ENCODE results near the gene TRIM72.
A peak's percentile ranks its signal among the peaks of the same experiment; 100 is the strongest.

Gene TRIM72

DNA sequence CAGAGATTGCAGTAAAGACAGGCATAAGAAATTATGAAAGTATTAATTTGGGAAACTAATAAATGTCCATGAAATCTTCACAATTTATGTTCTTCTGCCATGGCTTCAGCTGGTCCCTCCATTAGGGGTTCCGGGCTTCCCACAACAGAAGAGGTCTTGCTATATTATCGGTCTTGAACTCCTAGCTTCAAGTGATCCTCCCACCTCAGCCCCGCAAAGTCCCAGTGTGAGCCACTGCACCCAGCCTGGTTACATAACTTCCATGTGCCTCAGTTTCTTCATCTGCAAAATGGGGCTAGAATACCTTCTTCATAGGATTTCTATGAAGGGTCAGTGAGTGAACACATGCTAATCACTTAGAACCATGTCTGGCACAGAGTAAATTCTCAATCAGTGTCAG is 32.4 kb downstream of the TRIM72 start:
- ATAC-seq (ENCODE audit: low read depth): no peak
- H3K4me1 Mint-ChIP-seq: peaks cover 7% of the 10 kb centered on the region
- no peaks in the 10 kb centered on the region for H3K27me3 Mint-ChIP-seq
- no peaks in the 10 kb centered on the region for H3K9me3 Mint-ChIP-seq
- H3K4me3 Mint-ChIP-seq: no peak overlapping the region
- H3K27ac Mint-ChIP-seq: no peak overlapping the region
- H3K36me3 Mint-ChIP-seq: no peaks in the 10 kb centered on the region
- no peak for DNase-seq (ENCODE audit: low spot score in 2 of 2)

DNA sequence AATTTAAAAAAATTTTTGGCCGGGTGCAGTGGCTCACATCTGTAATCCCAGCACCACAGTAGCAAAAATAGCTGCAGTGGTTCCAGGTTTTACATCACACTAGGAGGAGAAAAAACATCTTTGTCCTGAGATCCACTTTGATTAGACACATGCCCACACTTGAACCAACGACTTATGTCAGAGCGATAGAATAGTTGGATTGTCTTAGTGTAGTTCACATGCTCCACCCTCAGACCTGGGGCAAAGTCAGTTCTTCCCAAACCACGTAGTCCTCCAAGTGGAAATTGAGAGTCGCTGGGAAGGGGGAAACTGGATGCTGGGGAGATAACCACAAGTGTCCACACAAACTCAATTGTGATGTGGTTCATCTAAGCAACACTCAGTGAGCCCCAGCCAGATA is 34.4 kb downstream of the TRIM72 start:
- H3K36me3 Mint-ChIP-seq: no peaks in the 10 kb centered on the region
- H3K9me3 Mint-ChIP-seq: no peaks in the 10 kb centered on the region
- no peak for ATAC-seq (ENCODE audit: low read depth)
- H3K27me3 Mint-ChIP-seq: peaks cover 4% of the 10 kb centered on the region
- no peak overlapping the region for H3K4me3 Mint-ChIP-seq
- H3K4me1 Mint-ChIP-seq: peaks cover 9% of the 10 kb centered on the region
- no peak overlapping the region for H3K27ac Mint-ChIP-seq
- no peak for DNase-seq (ENCODE audit: low spot score in 2 of 2)

DNA sequence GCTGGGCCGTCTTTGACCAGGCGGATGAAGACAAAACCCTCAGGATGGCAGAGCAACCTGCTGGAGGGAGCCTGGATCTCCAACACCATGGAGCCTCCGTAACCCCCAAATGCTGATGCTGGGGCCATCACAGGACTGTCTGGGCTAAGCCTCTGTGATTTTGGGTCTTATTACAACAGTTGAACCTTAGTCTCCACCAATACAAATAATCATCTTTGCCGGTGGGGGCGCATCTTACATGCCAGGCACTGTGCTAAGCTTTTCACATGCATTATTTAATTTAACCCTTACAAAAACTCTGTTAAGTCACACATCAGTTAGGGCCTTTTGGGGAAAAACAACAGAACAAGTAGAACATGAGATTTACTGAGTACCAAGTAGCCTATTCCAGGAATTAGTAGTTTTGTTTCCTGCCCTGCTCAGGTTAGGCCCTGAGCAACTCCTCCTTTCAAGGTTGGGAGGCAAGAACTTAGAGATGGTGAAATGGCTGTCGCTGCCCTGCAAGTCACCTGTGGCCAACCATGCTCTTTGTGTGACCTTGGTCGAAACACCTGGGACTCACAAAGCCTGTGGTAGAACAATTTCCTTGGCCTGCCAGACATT is 37.0 kb downstream of the TRIM72 start:
- Mint-ChIP-seq H3K36me3 (no peaks in the 10 kb centered on the region), H3K4me3 (no peak overlapping the region), H3K9me3 (no peaks in the 10 kb centered on the region), H3K4me1 (peaks cover 13% of the 10 kb centered on the region), H3K27ac (no peak overlapping the region), H3K27me3 (peaks cover 4% of the 10 kb centered on the region)
- ATAC-seq (ENCODE audit: low read depth): no peak
- DNase-seq (ENCODE audit: low spot score in 2 of 2): no peak

DNA sequence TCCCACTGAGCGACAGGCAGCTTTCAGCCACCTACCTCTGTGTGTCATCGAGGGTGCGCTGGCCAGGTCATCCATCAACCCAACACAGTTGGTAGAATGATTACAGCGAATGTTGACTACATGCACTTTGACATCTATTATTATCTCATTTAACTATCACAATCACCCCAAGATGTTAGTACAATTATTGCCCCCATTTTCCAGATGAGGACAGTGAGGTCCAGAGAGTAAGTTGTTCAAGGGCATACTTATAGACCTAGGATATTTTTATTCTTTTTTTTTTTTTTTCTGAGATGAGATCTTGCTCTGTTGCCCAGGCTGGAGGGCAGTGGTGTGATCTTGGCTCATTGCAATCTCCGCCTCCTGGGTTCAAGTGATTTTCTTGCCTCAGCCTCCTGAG is 37.5 kb downstream of the TRIM72 start:
- ATAC-seq (ENCODE audit: low read depth): no peak
- Mint-ChIP-seq H3K4me3 (no peak overlapping the region), H3K9me3 (no peaks in the 10 kb centered on the region), H3K4me1 (peaks cover 13% of the 10 kb centered on the region), H3K27me3 (peaks cover 4% of the 10 kb centered on the region), H3K27ac (no peak overlapping the region), H3K36me3 (no peaks in the 10 kb centered on the region)
- no peak for DNase-seq (ENCODE audit: low spot score in 2 of 2)

DNA sequence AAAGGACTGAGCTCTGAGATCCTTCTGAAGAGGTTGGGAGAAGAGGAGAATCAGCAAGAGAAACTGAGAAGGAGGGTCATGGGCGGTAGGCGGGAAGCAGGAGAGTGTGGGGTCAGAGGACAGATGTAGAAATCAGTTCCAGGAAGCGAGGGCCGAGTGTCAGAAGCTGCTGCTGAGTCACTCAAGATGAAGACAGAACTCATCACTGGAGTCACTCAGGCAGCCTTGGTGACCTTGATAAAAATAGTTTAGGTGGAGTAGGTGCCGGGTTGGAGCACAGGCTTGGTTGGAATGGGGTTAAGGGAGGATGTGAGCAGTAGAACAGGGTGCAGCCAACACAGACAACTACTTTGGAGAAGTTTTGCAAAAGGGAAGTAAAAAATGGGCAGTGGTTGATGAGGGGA is 39.7 kb downstream of the TRIM72 start:
- peak overlapping the region; percentile 7 for H3K4me3 Mint-ChIP-seq
- peaks cover 15% of the 10 kb centered on the region for H3K4me1 Mint-ChIP-seq
- no peaks in the 10 kb centered on the region for H3K36me3 Mint-ChIP-seq
- peaks cover 4% of the 10 kb centered on the region for H3K27me3 Mint-ChIP-seq
- no peaks in the 10 kb centered on the region for H3K9me3 Mint-ChIP-seq
- ATAC-seq (ENCODE audit: low read depth) (peak; percentile 43), DNase-seq (ENCODE audit: low spot score in 2 of 2) (no peak)
- no peak overlapping the region for H3K27ac Mint-ChIP-seq

DNA sequence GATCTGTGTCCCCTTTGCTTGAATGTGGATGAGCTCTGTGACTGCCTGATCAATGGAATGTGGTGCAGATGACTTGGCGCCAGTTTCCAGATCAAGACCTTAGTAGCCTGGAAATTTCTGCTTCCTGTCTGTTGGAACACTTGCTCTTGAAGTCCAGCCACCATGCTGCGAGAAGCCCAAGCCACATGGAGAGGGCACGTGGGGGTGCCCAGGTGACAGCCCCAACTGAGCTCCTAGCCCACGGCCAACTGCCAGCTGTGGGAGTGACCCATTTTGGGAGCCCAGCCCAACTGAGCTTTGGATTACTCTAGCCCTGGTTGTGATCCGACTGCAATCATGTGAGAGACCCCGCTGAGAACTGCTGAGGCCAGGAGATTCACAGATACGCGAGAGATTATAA is 42.5 kb downstream of the TRIM72 start:
- Mint-ChIP-seq H3K9me3 (no peaks in the 10 kb centered on the region), H3K27me3 (peaks cover 4% of the 10 kb centered on the region), H3K27ac (no peak overlapping the region), H3K4me3 (no peak overlapping the region), H3K4me1 (peaks cover 30% of the 10 kb centered on the region), H3K36me3 (no peaks in the 10 kb centered on the region)
- no peak for DNase-seq (ENCODE audit: low spot score in 2 of 2)
- no peak for ATAC-seq (ENCODE audit: low read depth)

DNA sequence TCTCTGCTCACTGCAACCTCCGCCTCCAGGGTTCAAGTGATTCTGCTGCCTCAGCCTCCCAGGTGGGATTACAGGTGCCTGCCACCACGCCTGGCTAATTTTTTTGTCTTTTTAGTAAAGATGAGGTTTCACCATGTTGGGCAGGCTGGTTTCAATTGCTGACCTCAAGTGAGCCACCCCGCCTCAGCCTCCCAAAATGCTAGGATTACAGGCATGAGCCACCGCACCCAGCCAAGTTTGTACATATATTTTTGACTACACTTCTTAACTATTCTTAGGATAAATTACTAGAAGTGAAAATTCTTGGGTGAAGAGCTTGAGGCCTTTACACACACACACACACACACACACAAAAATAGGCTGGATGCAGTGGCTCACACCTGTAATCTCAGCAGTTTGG is 44.4 kb downstream of the TRIM72 start:
- H3K27ac Mint-ChIP-seq: no peak overlapping the region
- ATAC-seq (ENCODE audit: low read depth) (no peak), DNase-seq (ENCODE audit: low spot score in 2 of 2) (no peak)
- H3K9me3 Mint-ChIP-seq: no peaks in the 10 kb centered on the region
- peaks cover 4% of the 10 kb centered on the region for H3K36me3 Mint-ChIP-seq
- H3K27me3 Mint-ChIP-seq: no peaks in the 10 kb centered on the region
- peaks cover 42% of the 10 kb centered on the region for H3K4me1 Mint-ChIP-seq
- H3K4me3 Mint-ChIP-seq: no peak overlapping the region

GRCh38 chr16:31260136-31260931 is 46.4 kb downstream of the TRIM72 start:
- ATAC-seq (ENCODE audit: low read depth): no peak
- DNase-seq (ENCODE audit: low spot score in 2 of 2): no peak
- Mint-ChIP-seq H3K4me1 (peaks cover 38% of the 10 kb centered on the region), H3K4me3 (peak overlapping the region; percentile 84), H3K36me3 (peaks cover 4% of the 10 kb centered on the region), H3K9me3 (no peaks in the 10 kb centered on the region), H3K27ac (peak overlapping the region; percentile 77), H3K27me3 (no peaks in the 10 kb centered on the region)

- H3K4me1 Mint-ChIP-seq: peaks cover 45% of the 10 kb centered on the region
- no peaks in the 10 kb centered on the region for H3K9me3 Mint-ChIP-seq
- H3K36me3 Mint-ChIP-seq: peaks cover 11% of the 10 kb centered on the region
- H3K27me3 Mint-ChIP-seq: no peaks in the 10 kb centered on the region
- ATAC-seq (ENCODE audit: low read depth) (no peak), DNase-seq (ENCODE audit: low spot score in 2 of 2) (no peak)
- peak overlapping the region; percentile 38 for H3K4me3 Mint-ChIP-seq
- no peak overlapping the region for H3K27ac Mint-ChIP-seq
These were observed 48.2 kb downstream of the TRIM72 start for GRCh38 chr16:31262084-31262483.

GRCh38 chr16:31265329-31266245 is 51.7 kb downstream of the TRIM72 start:
- H3K27ac Mint-ChIP-seq: peak overlapping the region; percentile 93
- DNase-seq (ENCODE audit: low spot score in 2 of 2) (peak; percentile 41 to 53), ATAC-seq (ENCODE audit: low read depth) (peak; percentile 95)
- peak overlapping the region; percentile 71 for H3K4me3 Mint-ChIP-seq
- no peaks in the 10 kb centered on the region for H3K27me3 Mint-ChIP-seq
- peaks cover 39% of the 10 kb centered on the region for H3K4me1 Mint-ChIP-seq
- no peaks in the 10 kb centered on the region for H3K9me3 Mint-ChIP-seq
- H3K36me3 Mint-ChIP-seq: peaks cover 28% of the 10 kb centered on the region

GRCh38 chr16:31267332-31268032 is 53.6 kb downstream of the TRIM72 start:
- peaks cover 38% of the 10 kb centered on the region for H3K36me3 Mint-ChIP-seq
- H3K27me3 Mint-ChIP-seq: no peaks in the 10 kb centered on the region
- ATAC-seq (ENCODE audit: low read depth): no peak
- peaks cover 26% of the 10 kb centered on the region for H3K4me1 Mint-ChIP-seq
- H3K4me3 Mint-ChIP-seq: no peak overlapping the region
- peak overlapping the region; percentile 39 for H3K27ac Mint-ChIP-seq
- DNase-seq (ENCODE audit: low spot score in 2 of 2): no peak
- H3K9me3 Mint-ChIP-seq: no peaks in the 10 kb centered on the region

DNA sequence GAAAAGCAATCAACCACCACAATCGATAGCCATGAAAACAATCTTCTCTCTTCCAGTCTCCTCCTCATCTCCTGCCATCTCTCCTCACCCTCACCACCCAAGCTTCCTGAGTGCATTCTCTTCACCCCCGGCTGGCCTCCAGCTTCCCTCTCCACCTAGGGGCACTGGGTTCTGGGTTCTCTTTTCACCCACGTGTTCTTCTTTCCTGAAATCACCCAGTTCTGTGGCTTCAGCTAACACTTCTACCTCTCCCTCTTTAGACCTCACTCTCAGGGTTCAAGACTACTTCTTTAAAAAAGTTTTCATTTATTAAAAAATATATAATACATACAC is 54.1 kb downstream of the TRIM72 start:
- Mint-ChIP-seq H3K27ac (peak overlapping the region; percentile 39), H3K9me3 (no peaks in the 10 kb centered on the region), H3K27me3 (no peaks in the 10 kb centered on the region), H3K4me1 (peaks cover 22% of the 10 kb centered on the region), H3K36me3 (peaks cover 38% of the 10 kb centered on the region), H3K4me3 (no peak overlapping the region)
- no peak for ATAC-seq (ENCODE audit: low read depth)
- no peak for DNase-seq (ENCODE audit: low spot score in 2 of 2)

GRCh38 chr16:31268891-31269290 is 55.0 kb downstream of the TRIM72 start:
- DNase-seq (ENCODE audit: low spot score in 2 of 2): no peak
- H3K4me3 Mint-ChIP-seq: no peak overlapping the region
- no peaks in the 10 kb centered on the region for H3K27me3 Mint-ChIP-seq
- no peaks in the 10 kb centered on the region for H3K9me3 Mint-ChIP-seq
- H3K4me1 Mint-ChIP-seq: peaks cover 18% of the 10 kb centered on the region
- H3K27ac Mint-ChIP-seq: no peak overlapping the region
- peaks cover 37% of the 10 kb centered on the region for H3K36me3 Mint-ChIP-seq
- ATAC-seq (ENCODE audit: low read depth): no peak

DNA sequence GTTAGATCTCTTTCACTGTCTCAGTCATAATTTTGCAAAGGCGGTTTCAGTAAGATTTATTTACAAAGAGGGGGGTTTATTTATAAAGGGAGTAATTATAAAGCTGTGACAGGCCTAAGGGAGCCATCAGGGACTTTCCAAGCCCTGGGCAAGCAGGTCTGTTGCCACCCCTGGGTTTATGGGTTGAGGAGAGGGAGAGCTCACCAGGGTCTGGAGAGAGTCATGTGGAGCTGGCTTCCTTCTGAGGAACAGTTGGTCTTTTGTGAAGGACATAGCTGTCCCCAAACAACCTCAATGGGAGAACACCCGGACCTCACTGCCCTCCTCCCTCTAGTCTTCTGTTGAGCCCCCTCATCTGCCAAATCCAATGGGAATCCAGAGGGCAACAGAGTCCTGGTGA is 55.6 kb downstream of the TRIM72 start:
- no peaks in the 10 kb centered on the region for H3K27me3 Mint-ChIP-seq
- no peaks in the 10 kb centered on the region for H3K9me3 Mint-ChIP-seq
- H3K36me3 Mint-ChIP-seq: peaks cover 37% of the 10 kb centered on the region
- peaks cover 18% of the 10 kb centered on the region for H3K4me1 Mint-ChIP-seq
- no peak for ATAC-seq (ENCODE audit: low read depth)
- no peak for DNase-seq (ENCODE audit: low spot score in 2 of 2)
- H3K4me3 Mint-ChIP-seq: no peak overlapping the region
- peak overlapping the region; percentile 12 for H3K27ac Mint-ChIP-seq
